Hepatocyte (in vitro differentiated cells): ENCODE results near the gene COX11.

ENCODE experiments used
- EZH2 ChIP-seq: fragments of 200-600 bp; sonication (generic); IDR thresholded peaks from 2 replicates; pipeline ENCODE4 v1.6.1; 2016; ENCODE audit warnings: antibody characterized with exemption, mild to moderate bottlenecking, borderline replicate concordance
- EZH2phosphoT487 ChIP-seq: fragments of 200-600 bp; sonication (generic); IDR thresholded peaks from one replicate; pipeline ENCODE4 v1.6.1; 2018; ENCODE audit warnings: antibody characterized with exemption, mild to moderate bottlenecking, low read depth, moderate library complexity; ENCODE audit not compliant: unreplicated experiment, severe bottlenecking
- TF ChIP-seq, protein P1 (sequence below): fragments of 200-600 bp; sonication (generic); IDR thresholded peaks from 2 replicates; pipeline ENCODE4 v1.5.1; 2016; ENCODE audit warnings: antibody characterized with exemption, mild to moderate bottlenecking; ENCODE audit not compliant: poor library complexity

DNA sequence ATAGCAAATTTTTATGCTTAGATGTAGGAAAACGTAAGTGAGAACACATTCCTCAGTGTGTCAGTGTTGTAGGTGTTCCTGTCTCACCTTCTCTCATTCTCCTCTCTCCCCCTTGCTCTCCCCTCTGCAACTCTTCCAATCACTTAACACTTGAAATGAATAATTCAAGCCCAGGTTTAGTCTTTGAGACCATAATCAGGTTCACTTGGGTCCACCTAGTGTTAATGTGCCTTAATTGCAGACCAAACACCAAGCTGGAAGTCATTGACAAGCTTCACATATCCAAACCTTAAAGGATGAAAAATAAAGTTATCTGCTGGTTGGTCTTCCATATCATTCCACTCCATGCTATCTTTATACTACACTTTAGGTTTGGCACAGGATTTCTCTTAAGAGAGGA, 37.1 kb upstream of the COX11 start:
- no peak for TF ChIP-seq EZH2phosphoT487
- TF ChIP-seq, protein P1, sequence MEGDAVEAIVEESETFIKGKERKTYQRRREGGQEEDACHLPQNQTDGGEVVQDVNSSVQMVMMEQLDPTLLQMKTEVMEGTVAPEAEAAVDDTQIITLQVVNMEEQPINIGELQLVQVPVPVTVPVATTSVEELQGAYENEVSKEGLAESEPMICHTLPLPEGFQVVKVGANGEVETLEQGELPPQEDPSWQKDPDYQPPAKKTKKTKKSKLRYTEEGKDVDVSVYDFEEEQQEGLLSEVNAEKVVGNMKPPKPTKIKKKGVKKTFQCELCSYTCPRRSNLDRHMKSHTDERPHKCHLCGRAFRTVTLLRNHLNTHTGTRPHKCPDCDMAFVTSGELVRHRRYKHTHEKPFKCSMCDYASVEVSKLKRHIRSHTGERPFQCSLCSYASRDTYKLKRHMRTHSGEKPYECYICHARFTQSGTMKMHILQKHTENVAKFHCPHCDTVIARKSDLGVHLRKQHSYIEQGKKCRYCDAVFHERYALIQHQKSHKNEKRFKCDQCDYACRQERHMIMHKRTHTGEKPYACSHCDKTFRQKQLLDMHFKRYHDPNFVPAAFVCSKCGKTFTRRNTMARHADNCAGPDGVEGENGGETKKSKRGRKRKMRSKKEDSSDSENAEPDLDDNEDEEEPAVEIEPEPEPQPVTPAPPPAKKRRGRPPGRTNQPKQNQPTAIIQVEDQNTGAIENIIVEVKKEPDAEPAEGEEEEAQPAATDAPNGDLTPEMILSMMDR = peak; percentile 32
- TF ChIP-seq EZH2 = no peak
